Left kidney (tissue), 2 donors: ENCODE results near the gene CD300LB. TPM values are rescaled to one million over a fixed set of nuclear protein-coding genes. Genes with fewer than 3 reads are reported as not detected.
"Not testable (repeated sequence)": the region's sequence is repeated elsewhere in the genome, so short reads cannot be mapped to it uniquely, and the experiment has no call there.

Experiments used
- DNase-seq: peaks from one replicate; pipeline ENCODE4 v3.0.0-alpha.2; 2013
- polyA plus RNA-seq: library from polyadenylated mRNA; unstranded; fragments of 120-200 nt; gene quantifications from one replicate; pipeline ENCODE4 v1.2.1, GENCODE V29; 2013; ENCODE audit not compliant: insufficient read length

CD300LB gene
- polyA plus RNA-seq, 1 donor, result 0.15 TPM

- DNase-seq, result no peak
These were observed 5.4 kb downstream of the CD300LB start for GRCh38 chr17:74525781-74526288.

- no peak for DNase-seq
These were observed 5.9 kb downstream of the CD300LB start for GRCh38 chr17:74525465-74525725.

- DNase-seq, result no peak
These were observed 6.4 kb downstream of the CD300LB start for GRCh38 chr17:74524653-74525464.

GRCh38 chr17:74523308-74523707 is 8.0 kb downstream of the CD300LB start:
- DNase-seq, result no peak

- DNase-seq, result no peak
These were observed 8.7 kb downstream of the CD300LB start for GRCh38 chr17:74522381-74523105.

- DNase-seq, result no peak
These were observed 9.5 kb downstream of the CD300LB start for GRCh38 chr17:74521701-74522201.

GRCh38 chr17:74520790-74521480 is 10.3 kb downstream of the CD300LB start:
- no peak for DNase-seq

GRCh38 chr17:74520016-74520434 is 11.2 kb downstream of the CD300LB start:
- no peak for DNase-seq

- not testable (repeated sequence) for DNase-seq
These were observed 12.8 kb downstream of the CD300LB start for GRCh38 chr17:74518413-74518981.

GRCh38 chr17:74516561-74517328 is 14.5 kb downstream of the CD300LB start:
- DNase-seq, result no peak

- DNase-seq, result no peak
These were observed 15.3 kb downstream of the CD300LB start for GRCh38 chr17:74515941-74516340.

GRCh38 chr17:74514632-74515334 is 16.5 kb downstream of the CD300LB start:
- DNase-seq, result no peak

GRCh38 chr17:74513987-74514631 is 17.2 kb downstream of the CD300LB start:
- DNase-seq, result no peak

- DNase-seq, result no peak
These were observed 18.6 kb downstream of the CD300LB start for GRCh38 chr17:74512624-74513091.

GRCh38 chr17:74512036-74512435 is 19.2 kb downstream of the CD300LB start:
- DNase-seq, result no peak

GRCh38 chr17:74508156-74508555 is 23.1 kb downstream of the CD300LB start:
- no peak for DNase-seq

- not testable (repeated sequence) for DNase-seq
These were observed 27.3 kb downstream of the CD300LB start for GRCh38 chr17:74503949-74504348.

- DNase-seq, result no peak
These were observed 28.4 kb downstream of the CD300LB start for GRCh38 chr17:74502861-74503260.

GRCh38 chr17:74499992-74500391 is 31.3 kb downstream of the CD300LB start:
- DNase-seq, result no peak

- DNase-seq, result no peak
These were observed 33.8 kb downstream of the CD300LB start for GRCh38 chr17:74497471-74497870.
